H1 (cell line): ENCODE data around the gene ZNF425. TPM values are rescaled to one million over a fixed set of nuclear protein-coding genes. Genes with fewer than 3 reads are reported as not detected.

Source experiments
- CTCF ChIA-PET: fragments of 300-600 bp; sonication (Branson Sonifier 250); formaldehyde crosslinking; loops from one replicate; lab custom pipeline; 2021; ENCODE audit not compliant: partially characterized antibody; lab: Charles Lee
- POLR2A ChIA-PET: fragments of 300-600 bp; sonication (Branson Sonifier 250); formaldehyde crosslinking; loops from one replicate; lab custom pipeline; 2021; ENCODE audit warnings: inconsistent platforms; ENCODE audit not compliant: partially characterized antibody; lab: Charles Lee
- DNase-seq, 2 experiments: peaks; one replicate each; pipeline versions ENCODE4 v3.0.0 to v3.0.0-alpha.2; 2010 to 2022; ENCODE audit warnings: low spot score in 2 of 2, low read depth in 1 of 2, mixed read lengths in 1 of 2
- FAIRE-seq: peaks from 2 replicates; lab custom pipeline; 2011; peaks lifted over from hg19 to GRCh38; lab: Jason Lieb, UNC
- H2AFZ ChIP-seq: 2 replicates; pipeline ENCODE4 v1.8.1; 2012; ENCODE audit warnings: low read length, inconsistent platforms
- H2AK5ac ChIP-seq: 2 replicates; pipeline ENCODE4 v1.6.1; 2013; ENCODE audit warnings: low read depth, low read length
- H2BK120ac ChIP-seq: replicated peaks from 2 replicates; pipeline ENCODE3; 2013; ENCODE audit warnings: low read depth, low read length, inconsistent platforms
- H2BK12ac ChIP-seq: 2 replicates; pipeline ENCODE4 v1.6.1; 2013; ENCODE audit warnings: low read depth, low read length
- H2BK15ac ChIP-seq: 2 replicates; pipeline ENCODE4 v1.6.1; 2013; ENCODE audit warnings: low read length
- H2BK20ac ChIP-seq: 2 replicates; pipeline ENCODE4 v1.6.1; 2013; ENCODE audit warnings: low read length
- H2BK5ac ChIP-seq: 2 replicates; pipeline ENCODE4 v1.6.1; 2013; ENCODE audit warnings: low read depth, low read length
- H3K14ac ChIP-seq: 2 replicates; pipeline ENCODE4 v1.6.1; 2013; ENCODE audit warnings: inconsistent platforms; ENCODE audit not compliant: insufficient read length
- H3K18ac ChIP-seq: 2 replicates; pipeline ENCODE4 v1.6.1; 2013; ENCODE audit warnings: low read length; ENCODE audit errors: extremely low read depth
- H3K23ac ChIP-seq: 2 replicates; pipeline ENCODE4 v1.6.1; 2013; ENCODE audit warnings: inconsistent platforms; ENCODE audit not compliant: insufficient read length
- H3K23me2 ChIP-seq: 2 replicates; pipeline ENCODE4 v1.6.1; 2013; ENCODE audit warnings: low read depth, low read length
- H3K27ac ChIP-seq: 2 replicates; pipeline ENCODE4 v1.6.1; 2011; ENCODE audit warnings: low read depth, low read length, inconsistent platforms
- H3K27me3 ChIP-seq, 4 experiments: replicated peaks in 1 of 4; 1 replicate in 1 of 4; 2 replicates in 3 of 4; pipeline versions ENCODE4 v1.6.1 to v1.8.1; 2011 to 2013; ENCODE audit warnings: low read length in 3 of 4, mild to moderate bottlenecking in 3 of 4, inconsistent platforms in 2 of 4, mixed read lengths in 2 of 4, moderate library complexity in 1 of 4; ENCODE audit not compliant: control insufficient read depth in 3 of 4, insufficient read depth in 3 of 4; ENCODE audit errors: extremely low read depth in 1 of 4
- H3K36me3 ChIP-seq, 4 experiments: 2 replicates each; pipeline versions ENCODE4 v1.6.1 to v1.8.1; 2011 to 2013; ENCODE audit warnings: mild to moderate bottlenecking in 4 of 4, low read length in 3 of 4, moderate library complexity in 2 of 4, control low read depth in 1 of 4, inconsistent platforms in 1 of 4; ENCODE audit not compliant: insufficient read depth in 4 of 4, control insufficient read depth in 2 of 4
- H3K4ac ChIP-seq: replicated peaks from 2 replicates; pipeline ENCODE3; 2013; ENCODE audit warnings: low read length, low read depth, mixed read lengths, inconsistent platforms; ENCODE audit not compliant: insufficient read length
- H3K4me1 ChIP-seq, 4 experiments: replicated peaks in 1 of 4; 1 replicate in 1 of 4; 2 replicates in 3 of 4; pipeline versions ENCODE4 v1.6.1 to v1.8.1; 2011 to 2013; ENCODE audit warnings: low read length in 3 of 4, inconsistent platforms in 2 of 4, mixed read lengths in 1 of 4; ENCODE audit not compliant: insufficient read depth in 4 of 4, control insufficient read depth in 3 of 4
- H3K4me2 ChIP-seq, 2 experiments: 2 replicates each; pipeline versions ENCODE4 v1.6.1 to v1.8.1; 2011 to 2013; ENCODE audit warnings: low read depth in 2 of 2, low read length in 2 of 2, control low read depth in 1 of 2, inconsistent platforms in 1 of 2, mild to moderate bottlenecking in 1 of 2; ENCODE audit not compliant: insufficient read depth in 1 of 2
- H3K4me3 ChIP-seq, 4 experiments: fragments of 200-600, 300-600 bp in 1 of 4; sonication (generic), shearing (Covaris generic), sonication (Bioruptor Twin) in 1 of 4; 2 replicates each; pipeline versions ENCODE4 v1.5.1 to v1.8.1; 2011 to 2016; ENCODE audit warnings: low read length in 4 of 4, low read depth in 3 of 4, control low read depth in 2 of 4, inconsistent platforms in 2 of 4, mild to moderate bottlenecking in 2 of 4, mixed read lengths in 1 of 4, moderate library complexity in 1 of 4; ENCODE audit not compliant: insufficient read depth in 2 of 4; ENCODE audit errors: extremely low read depth in 1 of 4
- H3K56ac ChIP-seq: replicated peaks from 2 replicates; pipeline ENCODE3; 2013; ENCODE audit warnings: low read depth, mild to moderate bottlenecking, mixed read lengths, low read length, inconsistent platforms; ENCODE audit not compliant: insufficient read length
- H3K79me1 ChIP-seq: 2 replicates; pipeline ENCODE4 v1.6.1; 2013; ENCODE audit warnings: low read depth, low read length, control low read depth
- H3K79me2 ChIP-seq, 2 experiments: 2 replicates each; pipeline versions ENCODE4 v1.6.1 to v1.8.1; 2012 to 2013; ENCODE audit warnings: low read length in 2 of 2, mild to moderate bottlenecking in 2 of 2, inconsistent platforms in 1 of 2; ENCODE audit not compliant: insufficient read depth in 2 of 2, control insufficient read depth in 1 of 2
- H3K9ac ChIP-seq, 4 experiments: replicated peaks in 1 of 4; 1 replicate in 1 of 4; 2 replicates in 3 of 4; pipeline versions ENCODE4 v1.6.1 to v1.8.1; 2011 to 2013; ENCODE audit warnings: low read depth in 3 of 4, low read length in 3 of 4, control low read depth in 2 of 4, mild to moderate bottlenecking in 2 of 4, moderate library complexity in 2 of 4, inconsistent platforms in 1 of 4; ENCODE audit errors: extremely low read depth in 1 of 4
- H3K9me3 ChIP-seq, 2 experiments: 2 replicates each; pipeline versions ENCODE4 v1.6.1 to v1.8.1; 2012 to 2013; ENCODE audit warnings: mild to moderate bottlenecking in 2 of 2, moderate library complexity in 2 of 2, control low read depth in 1 of 2, inconsistent platforms in 1 of 2, low read depth in 1 of 2, low read length in 1 of 2, mixed read lengths in 1 of 2; ENCODE audit not compliant: insufficient read depth in 2 of 2
- H4K20me1 ChIP-seq, 2 experiments: replicated peaks in 1 of 2; 2 replicates each; pipeline versions ENCODE3 to v1.8.1; 2011 to 2013; ENCODE audit warnings: inconsistent platforms in 2 of 2, low read length in 2 of 2, mild to moderate bottlenecking in 1 of 2; ENCODE audit not compliant: insufficient read depth in 2 of 2, control insufficient read depth in 1 of 2
- H4K5ac ChIP-seq: 2 replicates; pipeline ENCODE4 v1.6.1; 2013; ENCODE audit warnings: low read length, low read depth, mixed read lengths, inconsistent platforms; ENCODE audit not compliant: insufficient read length
- H4K8ac ChIP-seq: 2 replicates; pipeline ENCODE4 v1.8.0; 2013; ENCODE audit warnings: mild to moderate bottlenecking, moderate library complexity, low read length, inconsistent platforms; ENCODE audit not compliant: insufficient read depth; ENCODE audit errors: extremely low read depth
- H4K91ac ChIP-seq: replicated peaks from 2 replicates; pipeline ENCODE3; 2013; ENCODE audit warnings: low read length, mixed read lengths, inconsistent platforms; ENCODE audit not compliant: insufficient read length
- CHD1 ChIP-seq: IDR thresholded peaks from 2 replicates; pipeline ENCODE4 v1.6.1; 2012; ENCODE audit warnings: low read depth, low read length, improper control_type of control experiment
- CTBP2 ChIP-seq: IDR thresholded peaks from 2 replicates; pipeline ENCODE4 v1.7.0; 2011; ENCODE audit warnings: borderline replicate concordance, mild to moderate bottlenecking, moderate library complexity, mixed read lengths, low read length; ENCODE audit not compliant: insufficient read depth, insufficient read length
- TAF7 ChIP-seq: optimal IDR thresholded peaks from 2 replicates; pipeline ENCODE3; 2011; ENCODE audit warnings: low read depth, mild to moderate bottlenecking, inconsistent platforms, low read length, moderate library complexity, borderline replicate concordance
- ZNF274 ChIP-seq: IDR thresholded peaks from 2 replicates; pipeline ENCODE4 v1.7.0; 2012; ENCODE audit warnings: low read length, borderline replicate concordance; ENCODE audit errors: extremely low read depth
- WGBS, 2 experiments: shearing (Covaris generic) in 1 of 2; methylation state at CpG; one replicate each; pipeline versions ENCODE4 v1.1.6 to v1.1.7; 2013 to 2015; ENCODE audit warnings: low lambda C conversion rate in 2 of 2, mixed read lengths in 2 of 2, inconsistent platforms in 1 of 2, low coverage in 1 of 2, missing lambda C conversion rate in 1 of 2; ENCODE audit not compliant: insufficient replicate concordance in 2 of 2, insufficient coverage in 1 of 2, insufficient read length in 1 of 2; ENCODE audit errors: extremely low coverage in 1 of 2, missing lambda C conversion rate in 1 of 2; 5-methylcytosine and 5-hydroxymethylcytosine counted together
- polyA plus RNA-seq, 7 experiments: library from polyadenylated mRNA; depleted of rRNA in 3 of 7; stranded (reverse) in 5 of 7; unstranded in 2 of 7; fragments of >200 nt in 5 of 7; fragments of 200-250 nt in 2 of 7; gene quantifications; 1 replicate in 5 of 7; 2 replicates in 1 of 7; 4 replicates in 1 of 7; pipeline versions ENCODE4 v1.2.1 to v1.2.3, GENCODE V29; 2011 to 2013; ENCODE audit warnings: missing spikeins in 2 of 7, mixed read lengths in 2 of 7
- total RNA-seq: library from RNA; stranded (reverse); fragmentation: NEBNext Ultra II Directional; extraction: Animal tissue kit (Norgen Biotek cat#: 25700); gene quantifications from 2 replicates; pipeline ENCODE4 v1.2.1, GENCODE V29; 2021

Gene ZNF425
- total and polyA plus RNA-seq, 2 of the 8 experiments (the other 6 are each of a cell fraction or from before 2014, with no cell fraction given) = 3.4 to 6.1 TPM

DNA sequence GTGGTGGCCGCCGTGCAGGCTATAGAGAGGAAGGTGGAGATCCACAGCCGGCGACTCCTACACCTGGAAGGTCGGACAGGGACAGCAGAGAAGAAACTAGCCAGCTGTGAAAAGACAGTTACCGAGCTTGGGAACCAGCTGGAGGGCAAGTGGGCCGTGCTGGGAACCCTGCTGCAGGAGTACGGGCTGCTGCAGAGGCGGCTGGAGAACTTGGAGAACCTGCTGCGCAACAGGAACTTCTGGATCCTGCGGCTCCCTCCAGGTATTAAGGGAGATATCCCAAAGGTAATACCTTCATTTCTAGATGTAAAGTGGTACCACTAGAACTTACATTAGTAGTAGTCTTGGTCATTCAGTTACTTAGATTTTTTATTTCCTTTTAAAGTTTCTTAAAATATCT, 27.9 kb upstream of the ZNF425 start:
- no peak overlapping the region for H3K27ac ChIP-seq
- 98% methylated on average over 11 of the region's 11 CpGs; no CpG with 5 or more reads in 1 of the 2 experiments for WGBS, 2 experiments
- H2BK12ac ChIP-seq = no peak overlapping the region
- POLR2A ChIA-PET = interaction anchor here (0.7 to 9.2 kb wide), 8 partner anchors 9 to 45 kb away, joined by 3 to 138 read pairs (median 6); no protein-coding TSS in a partner anchor
- H4K8ac ChIP-seq = 0 out of 2 replicates have a peak overlapping the region, but pooled peaks have one; percentile 9
- H2AFZ ChIP-seq = no peak overlapping the region
- no peaks in the 10 kb centered on the region; the same call in 1 of the 2 replicates for H3K79me1 ChIP-seq
- H3K79me2 ChIP-seq = peaks cover 49 to 92% of the 10 kb centered on the region in 2 experiments
- H3K9me3 ChIP-seq = no peaks in the 10 kb centered on the region
- H3K4ac ChIP-seq = no peak overlapping the region
- H3K18ac ChIP-seq = no peak overlapping the region
- peaks cover 7 to 16% (median 9%) of the 10 kb centered on the region in 4 experiments; a peak in 6 of 7 replicates for H3K4me1 ChIP-seq
- peaks cover 15 to 46% (median 31%) of the 10 kb centered on the region in 4 experiments for H3K36me3 ChIP-seq
- H3K4me2 ChIP-seq = no peak overlapping the region
- TF ChIP-seq CHD1 (no peak), CTBP2 (no peak), ZNF274 (no peak), TAF7 (no peak)
- peaks cover 6 to 12% of the 10 kb centered on the region in 2 experiments for H4K20me1 ChIP-seq
- no peak overlapping the region for H2BK5ac ChIP-seq
- H2BK120ac ChIP-seq = no peak overlapping the region
- no peak overlapping the region for H3K4me3 ChIP-seq
- no peak overlapping the region for H2BK20ac ChIP-seq
- H2BK15ac ChIP-seq = no peak overlapping the region
- H3K23ac ChIP-seq = no peak overlapping the region
- H3K23me2 ChIP-seq = no peaks in the 10 kb centered on the region; the same call in 1 of the 2 replicates
- H4K91ac ChIP-seq = no peak overlapping the region
- FAIRE-seq (no peak), DNase-seq (no peak)
- H4K5ac ChIP-seq = no peak overlapping the region
- H3K9ac ChIP-seq = no peak overlapping the region
- CTCF ChIA-PET = interaction anchor here (1.0 to 1.3 kb wide), 3 partner anchors 10 to 29 kb away, joined by 3 to 5 read pairs (median 3); no protein-coding TSS in a partner anchor
- no peak overlapping the region for H3K56ac ChIP-seq
- H3K27me3 ChIP-seq = no peaks in the 10 kb centered on the region
- H2AK5ac ChIP-seq = no peak overlapping the region
- H3K14ac ChIP-seq = no peak overlapping the region
